GM19238 (cell line): ENCODE measurements around the gene MS4A2.
"Not testable (repeated sequence)": the region's sequence is repeated elsewhere in the genome, so short reads cannot be mapped to it uniquely, and the experiment has no call there.

Experiments
- DNase-seq: peaks from one replicate; pipeline ENCODE4 v3.0.0; 2011; ENCODE audit warnings: low spot score; ENCODE audit not compliant: insufficient read length

Gene MS4A2

DNA sequence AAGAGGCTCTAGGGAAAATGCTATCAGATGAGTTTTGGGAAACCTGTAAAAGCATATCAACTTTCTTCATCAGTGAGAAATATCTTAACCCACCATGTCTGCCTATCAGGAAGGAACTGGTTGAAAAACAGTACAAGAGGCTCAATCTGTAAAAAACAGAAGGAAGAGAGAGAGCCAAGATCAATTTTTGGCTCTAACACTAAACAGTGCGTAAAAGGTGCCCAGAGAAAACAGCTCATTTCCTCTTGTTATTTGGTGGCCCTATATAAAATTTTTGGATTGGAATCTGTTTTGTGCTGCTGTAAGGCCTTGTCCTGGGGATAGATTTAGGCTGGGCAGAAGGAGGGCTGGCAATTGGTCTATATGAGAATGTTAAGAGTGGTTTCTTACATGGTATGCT lies 12.1 kb downstream of the MS4A2 start:
- DNase-seq = no peak

- DNase-seq = not testable (repeated sequence)
Measured at GRCh38 chr11:60101368-60101767, 12.9 kb downstream of the MS4A2 start.

DNA sequence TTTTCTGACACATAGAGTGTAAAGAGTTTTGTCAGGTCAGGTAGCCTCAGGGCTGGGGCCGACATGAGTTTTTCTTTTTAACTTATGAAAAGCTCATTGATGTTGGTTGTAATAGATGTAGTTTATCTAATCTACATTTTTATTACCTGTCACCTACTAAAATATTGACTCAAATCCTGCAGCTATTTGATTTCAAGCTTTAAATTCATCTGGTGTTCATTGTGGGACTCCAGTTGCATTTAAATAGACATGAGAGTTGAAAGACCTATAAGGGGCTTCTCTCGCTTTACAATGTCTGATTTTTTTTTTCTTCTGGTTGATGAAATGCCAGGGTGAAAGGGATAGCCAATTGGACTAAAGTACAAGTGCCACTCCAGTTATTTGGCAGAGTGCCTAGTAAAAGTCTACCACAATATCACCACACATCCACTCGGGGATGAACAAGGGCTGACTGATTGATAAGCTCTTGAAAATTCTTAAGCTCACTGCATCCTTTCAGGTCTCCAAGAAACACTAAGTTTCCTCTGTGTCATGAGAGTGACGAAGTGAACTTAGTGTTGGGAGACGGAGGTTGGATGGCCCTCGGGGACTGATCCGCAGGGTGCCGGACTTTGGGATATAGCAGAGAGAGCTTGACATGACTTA lies 16.1 kb downstream of the MS4A2 start:
- not testable (repeated sequence) for DNase-seq

DNA sequence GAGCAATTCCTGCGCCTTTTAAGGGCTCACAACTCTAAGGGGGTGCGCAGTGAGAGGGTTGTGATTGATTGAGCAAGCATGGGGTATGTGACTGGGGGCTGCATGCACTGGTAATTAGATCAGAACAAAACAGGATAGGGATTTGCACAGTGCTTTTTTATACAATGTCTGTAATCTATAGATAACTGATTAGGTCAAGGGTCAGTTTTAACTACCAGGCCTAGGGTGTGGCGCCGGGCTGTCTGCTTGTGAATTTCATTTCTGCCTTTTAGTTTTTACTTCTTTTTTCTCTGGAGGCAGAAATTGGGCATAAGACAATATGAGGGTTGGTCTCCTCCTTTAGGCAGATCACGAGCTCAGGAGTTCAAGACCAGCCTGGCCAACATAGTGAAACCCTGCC lies 20.2 kb downstream of the MS4A2 start:
- not testable (repeated sequence) for DNase-seq

DNA sequence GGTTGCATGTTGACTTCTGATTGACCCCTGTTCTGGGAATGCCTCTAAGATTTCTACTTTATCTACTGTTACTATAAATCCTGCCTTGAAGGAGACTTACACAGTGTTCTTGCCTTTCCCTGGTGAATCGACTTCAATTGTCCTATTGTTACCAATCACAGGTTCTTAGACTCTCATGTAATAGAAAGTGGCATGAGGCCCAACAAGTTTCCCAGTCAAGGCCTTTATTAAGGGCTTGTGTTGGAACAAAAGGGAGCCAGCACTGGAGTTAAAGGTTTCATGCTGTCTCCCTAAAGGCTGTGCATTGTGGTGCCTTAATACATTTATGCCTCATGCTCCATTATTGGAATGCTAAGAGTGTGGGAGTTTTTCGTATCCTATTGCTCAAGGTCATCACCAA lies 23.3 kb downstream of the MS4A2 start:
- DNase-seq = no peak

- DNase-seq = no peak
Measured at GRCh38 chr11:60116996-60117790, 28.7 kb downstream of the MS4A2 start.

DNA sequence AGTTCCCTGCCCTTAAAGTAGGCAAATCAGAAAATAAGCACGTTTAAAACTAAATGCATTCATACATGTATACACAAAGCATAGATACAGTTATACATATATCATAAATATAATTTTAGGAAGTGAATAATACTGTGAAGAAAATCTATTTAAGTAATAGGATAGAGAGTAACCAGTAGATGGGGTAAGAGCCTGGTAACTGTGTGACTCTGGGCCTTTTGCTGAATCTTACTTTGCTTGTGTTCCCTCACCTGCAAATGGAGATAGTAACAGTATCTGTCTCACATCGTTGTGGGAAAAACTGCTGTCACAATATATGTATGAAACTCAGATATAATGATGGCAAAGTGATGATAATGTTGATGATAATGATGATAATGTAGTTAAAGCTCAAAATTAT lies 29.9 kb downstream of the MS4A2 start:
- no peak for DNase-seq

DNA sequence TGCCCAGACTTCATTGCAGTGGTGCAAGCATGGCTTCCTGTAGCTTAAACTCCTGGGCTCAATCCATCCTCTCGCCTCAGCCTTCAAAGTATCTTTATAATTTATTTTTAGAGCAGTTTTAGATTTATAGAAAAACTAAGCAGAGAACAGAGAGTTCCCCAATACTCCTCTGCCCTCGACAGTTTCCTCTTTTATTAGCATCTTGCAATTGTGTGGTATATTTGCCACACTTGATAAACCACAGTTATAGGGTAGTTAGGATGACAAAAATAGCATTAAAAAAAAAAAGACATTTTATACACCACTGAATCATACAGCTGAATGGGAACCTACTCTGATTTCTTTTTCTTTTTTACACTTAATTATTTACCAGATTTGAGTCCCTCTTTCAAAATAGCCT lies 31.2 kb downstream of the MS4A2 start:
- no peak for DNase-seq

- no peak for DNase-seq
Measured at GRCh38 chr11:60121264-60121663, 32.8 kb downstream of the MS4A2 start.

DNA sequence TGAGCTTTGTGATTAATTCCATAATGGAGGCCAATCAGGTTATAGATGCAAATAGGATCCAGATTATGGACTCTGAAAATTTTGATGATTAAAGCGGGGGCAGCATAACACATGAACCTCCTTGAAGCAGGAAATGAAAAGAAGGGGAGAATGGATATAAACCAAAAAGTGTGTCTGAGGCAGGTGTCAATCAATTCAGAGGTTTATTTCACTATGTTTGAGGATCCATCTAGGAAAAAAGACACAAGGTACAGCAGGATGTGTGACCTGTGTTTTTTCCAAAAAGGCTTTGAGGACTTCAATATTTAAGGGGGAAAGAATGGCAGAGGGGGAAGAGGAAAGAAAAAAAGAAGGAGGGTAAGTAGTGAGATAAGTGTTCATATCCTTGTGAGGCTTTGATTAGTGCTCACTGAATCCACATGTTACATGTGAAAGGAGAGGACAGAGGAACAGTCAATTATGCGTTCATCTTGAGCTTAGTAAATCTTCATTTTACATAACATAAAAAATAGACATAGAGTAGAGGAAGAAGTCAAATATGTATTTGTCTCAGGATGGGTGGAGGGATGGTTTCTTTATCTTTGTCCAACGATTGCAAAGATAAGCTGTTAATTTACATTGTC lies 34.1 kb downstream of the MS4A2 start:
- DNase-seq = no peak

DNA sequence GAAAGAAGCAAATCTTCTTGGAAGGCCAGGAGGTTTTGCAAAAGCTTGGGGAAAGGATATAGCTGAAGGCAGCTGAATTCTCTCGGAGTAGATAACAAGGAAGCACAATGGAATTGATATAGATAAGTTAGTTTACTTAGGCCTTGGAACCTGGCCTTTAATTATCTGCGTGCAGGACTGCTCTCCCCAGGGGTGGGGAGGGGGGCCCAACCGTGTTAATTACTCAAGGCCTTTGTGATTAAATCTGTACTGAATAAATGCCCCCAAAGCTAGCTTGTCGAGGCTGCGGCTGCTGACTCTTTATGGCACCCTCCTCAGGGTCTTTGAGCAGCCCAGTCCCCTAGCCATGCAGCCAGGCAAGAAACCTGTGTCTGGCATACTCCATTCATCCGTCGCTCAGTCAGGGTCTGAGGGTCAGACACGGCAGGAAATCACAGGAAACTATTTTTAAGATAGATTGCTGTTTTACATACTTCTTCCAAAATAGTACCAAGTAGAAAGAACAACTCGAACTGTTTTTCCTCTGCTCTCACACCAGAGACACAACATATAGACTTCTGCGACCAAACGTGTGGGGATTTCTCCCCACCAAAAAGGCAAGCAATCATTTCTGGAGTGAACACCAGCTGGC lies 36.5 kb downstream of the MS4A2 start:
- DNase-seq = no peak

- no peak for DNase-seq
Measured at GRCh38 chr11:60125956-60126585, 37.6 kb downstream of the MS4A2 start.

DNA sequence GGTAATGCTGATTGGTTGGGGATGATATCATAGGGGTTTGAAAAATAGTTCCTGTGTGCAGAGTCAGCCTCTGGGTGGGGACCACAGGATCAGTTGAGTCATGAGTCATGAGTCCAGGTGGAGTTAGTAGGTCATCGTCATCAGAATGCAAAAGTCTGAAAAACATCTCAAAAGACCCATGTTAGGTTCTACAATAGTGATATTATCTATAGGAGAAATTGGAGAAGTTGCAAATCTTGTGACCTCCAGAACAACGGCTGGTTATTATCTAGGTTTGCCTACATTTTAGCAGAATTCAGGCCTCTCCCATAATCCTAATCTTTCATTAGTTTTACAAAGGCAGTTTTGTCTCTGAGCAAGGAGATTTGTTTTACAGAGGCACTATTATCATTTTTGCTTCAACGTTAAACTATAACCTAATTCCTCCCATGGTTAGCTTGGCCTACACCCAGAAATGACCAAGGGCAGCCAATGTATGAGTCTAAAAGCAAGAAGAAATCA lies 38.9 kb downstream of the MS4A2 start:
- DNase-seq = no peak

GRCh38 chr11:60128376-60128775 lies 39.9 kb downstream of the MS4A2 start:
- DNase-seq = no peak

DNA sequence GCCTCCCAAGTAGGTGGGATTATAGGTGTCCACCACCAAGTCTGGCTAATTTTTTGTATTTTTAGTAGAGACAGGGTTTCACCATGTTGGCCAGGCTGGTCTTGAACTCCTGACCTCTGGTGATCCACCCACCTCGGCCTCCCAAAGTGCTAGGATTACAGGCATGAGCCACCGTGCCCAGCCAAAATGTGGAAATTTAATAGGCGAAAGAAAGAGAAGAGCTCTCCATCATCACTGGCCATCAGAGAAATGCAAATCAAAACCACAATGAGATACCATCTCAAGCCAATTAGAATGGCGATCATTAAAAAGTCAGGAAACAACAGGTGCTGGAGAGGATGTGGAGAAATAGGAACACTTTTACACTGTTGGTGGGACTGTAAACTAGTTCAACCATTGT lies 40.4 kb downstream of the MS4A2 start:
- not testable (repeated sequence) for DNase-seq

GRCh38 chr11:60129853-60130252 lies 41.4 kb downstream of the MS4A2 start:
- no peak for DNase-seq

- no peak for DNase-seq
Measured at GRCh38 chr11:60130496-60130895, 42.0 kb downstream of the MS4A2 start.

DNA sequence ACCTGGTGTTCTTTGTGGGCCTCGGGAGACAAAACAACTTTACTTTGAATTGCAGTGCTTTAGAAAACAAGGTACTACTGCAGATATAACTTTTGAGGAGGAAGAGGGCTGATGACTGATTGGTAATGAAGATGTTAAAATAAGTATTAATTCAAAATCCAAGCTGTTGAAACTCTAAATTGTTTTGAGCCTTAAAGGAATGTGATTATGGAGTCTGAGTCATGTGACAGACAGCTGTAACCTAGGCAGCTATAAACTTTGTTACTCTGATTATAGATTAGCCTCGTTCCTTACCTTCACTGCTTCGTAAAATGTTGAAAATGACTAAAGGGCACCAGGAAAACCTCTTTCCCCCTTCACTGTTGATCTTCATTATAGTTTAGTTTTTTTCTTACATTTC lies 43.4 kb downstream of the MS4A2 start:
- DNase-seq = no peak

- no peak for DNase-seq
Measured at GRCh38 chr11:60133917-60134316, 45.5 kb downstream of the MS4A2 start.

GRCh38 chr11:60143768-60144167 lies 55.3 kb downstream of the MS4A2 start:
- no peak for DNase-seq

GRCh38 chr11:60145677-60146076 lies 57.2 kb downstream of the MS4A2 start:
- no peak for DNase-seq
